ENCODE results near the gene MRPL51.

DNA sequence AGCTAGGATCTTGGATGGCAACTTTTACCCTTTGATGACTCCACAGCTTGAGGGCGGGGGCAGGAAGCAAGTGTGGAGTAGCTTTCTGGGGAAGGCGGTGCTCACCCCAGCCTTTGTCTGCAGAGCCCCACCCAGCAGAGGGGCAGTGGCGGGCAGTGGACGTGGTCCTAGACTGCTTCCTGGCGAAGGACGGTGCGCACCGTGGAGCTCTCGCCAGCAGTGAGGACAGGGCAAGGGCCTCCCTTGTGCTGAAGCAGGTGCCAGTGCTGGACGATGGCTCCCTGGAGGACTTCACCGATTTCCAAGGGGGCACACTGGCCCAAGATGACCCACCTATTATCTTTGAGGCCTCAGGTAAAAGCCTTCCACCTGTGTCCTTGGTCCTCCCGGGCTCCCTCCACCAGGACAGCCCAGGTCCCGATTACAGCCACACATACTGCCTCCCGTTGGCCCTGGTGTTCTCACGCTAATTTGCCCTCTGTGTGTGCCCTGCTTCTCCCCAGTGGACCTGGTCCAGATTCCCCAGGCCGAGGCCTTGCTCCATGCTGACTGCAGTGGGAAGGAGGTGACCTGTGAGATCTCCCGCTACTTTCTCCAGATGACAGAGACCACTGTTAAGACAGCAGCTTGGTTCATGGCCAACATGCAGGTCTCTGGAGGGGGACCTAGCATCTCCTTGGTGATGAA lies 40.0 kb downstream of the MRPL51 start:
- TF ChIP-seq, protein P1, sequence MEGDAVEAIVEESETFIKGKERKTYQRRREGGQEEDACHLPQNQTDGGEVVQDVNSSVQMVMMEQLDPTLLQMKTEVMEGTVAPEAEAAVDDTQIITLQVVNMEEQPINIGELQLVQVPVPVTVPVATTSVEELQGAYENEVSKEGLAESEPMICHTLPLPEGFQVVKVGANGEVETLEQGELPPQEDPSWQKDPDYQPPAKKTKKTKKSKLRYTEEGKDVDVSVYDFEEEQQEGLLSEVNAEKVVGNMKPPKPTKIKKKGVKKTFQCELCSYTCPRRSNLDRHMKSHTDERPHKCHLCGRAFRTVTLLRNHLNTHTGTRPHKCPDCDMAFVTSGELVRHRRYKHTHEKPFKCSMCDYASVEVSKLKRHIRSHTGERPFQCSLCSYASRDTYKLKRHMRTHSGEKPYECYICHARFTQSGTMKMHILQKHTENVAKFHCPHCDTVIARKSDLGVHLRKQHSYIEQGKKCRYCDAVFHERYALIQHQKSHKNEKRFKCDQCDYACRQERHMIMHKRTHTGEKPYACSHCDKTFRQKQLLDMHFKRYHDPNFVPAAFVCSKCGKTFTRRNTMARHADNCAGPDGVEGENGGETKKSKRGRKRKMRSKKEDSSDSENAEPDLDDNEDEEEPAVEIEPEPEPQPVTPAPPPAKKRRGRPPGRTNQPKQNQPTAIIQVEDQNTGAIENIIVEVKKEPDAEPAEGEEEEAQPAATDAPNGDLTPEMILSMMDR (conservative IDR thresholded peaks at IDR 0.05), result no peak
- no peak for TF ChIP-seq ZFX (IDR thresholded peaks at IDR 0.05)

All from C4-2B (cell line).